GM18526 (cell line): ENCODE measurements around the gene SYNDIG1.

Experiments used
- POLR2A ChIP-seq: IDR thresholded peaks from 3 replicates; pipeline ENCODE4 v1.6.1; 2011; ENCODE audit not compliant: insufficient read length; ENCODE audit errors: extremely low read depth

Gene SYNDIG1

GRCh38 chr20:24492031-24492607 lies 22.7 kb downstream of the SYNDIG1 start:
- no peak for TF ChIP-seq POLR2A

- no peak for TF ChIP-seq POLR2A
Observed at GRCh38 chr20:24492698-24493097, 23.3 kb downstream of the SYNDIG1 start.

- no peak for TF ChIP-seq POLR2A
Observed at GRCh38 chr20:24493181-24493580, 23.8 kb downstream of the SYNDIG1 start.

- no peak for TF ChIP-seq POLR2A
Observed at GRCh38 chr20:24493661-24494459, 24.4 kb downstream of the SYNDIG1 start.

- TF ChIP-seq POLR2A: no peak
Observed at GRCh38 chr20:24494460-24494920, 25.1 kb downstream of the SYNDIG1 start.

GRCh38 chr20:24495266-24495665 lies 25.8 kb downstream of the SYNDIG1 start:
- no peak for TF ChIP-seq POLR2A

- no peak for TF ChIP-seq POLR2A
Observed at GRCh38 chr20:24497851-24498250, 28.4 kb downstream of the SYNDIG1 start.

GRCh38 chr20:24498641-24499040 lies 29.2 kb downstream of the SYNDIG1 start:
- TF ChIP-seq POLR2A: no peak

GRCh38 chr20:24499472-24499871 lies 30.0 kb downstream of the SYNDIG1 start:
- no peak for TF ChIP-seq POLR2A

- no peak for TF ChIP-seq POLR2A
Observed at GRCh38 chr20:24501764-24502556, 32.5 kb downstream of the SYNDIG1 start.

- no peak for TF ChIP-seq POLR2A
Observed at GRCh38 chr20:24502661-24503060, 33.2 kb downstream of the SYNDIG1 start.

- no peak for TF ChIP-seq POLR2A
Observed at GRCh38 chr20:24503352-24503931, 34.0 kb downstream of the SYNDIG1 start.

- no peak for TF ChIP-seq POLR2A
Observed at GRCh38 chr20:24504331-24505285, 35.2 kb downstream of the SYNDIG1 start.

- TF ChIP-seq POLR2A: no peak
Observed at GRCh38 chr20:24506146-24506545, 36.7 kb downstream of the SYNDIG1 start.
